ENCODE data around the gene PLXNA4. TPM values are rescaled to one million over a fixed set of nuclear protein-coding genes. Genes with fewer than 3 reads are reported as not detected.

PLXNA4 gene
- total RNA-seq, 1 donor from 2014 or later = 3.3 TPM

GRCh38 chr7:132541656-132542055 is 34.6 kb downstream of the PLXNA4 start:
- H3K4me2 ChIP-seq (ENCODE audit: low read length) = no peak overlapping the region
- no peak for DNase-seq (ENCODE audit: low read depth)
- no peak for FAIRE-seq

DNA sequence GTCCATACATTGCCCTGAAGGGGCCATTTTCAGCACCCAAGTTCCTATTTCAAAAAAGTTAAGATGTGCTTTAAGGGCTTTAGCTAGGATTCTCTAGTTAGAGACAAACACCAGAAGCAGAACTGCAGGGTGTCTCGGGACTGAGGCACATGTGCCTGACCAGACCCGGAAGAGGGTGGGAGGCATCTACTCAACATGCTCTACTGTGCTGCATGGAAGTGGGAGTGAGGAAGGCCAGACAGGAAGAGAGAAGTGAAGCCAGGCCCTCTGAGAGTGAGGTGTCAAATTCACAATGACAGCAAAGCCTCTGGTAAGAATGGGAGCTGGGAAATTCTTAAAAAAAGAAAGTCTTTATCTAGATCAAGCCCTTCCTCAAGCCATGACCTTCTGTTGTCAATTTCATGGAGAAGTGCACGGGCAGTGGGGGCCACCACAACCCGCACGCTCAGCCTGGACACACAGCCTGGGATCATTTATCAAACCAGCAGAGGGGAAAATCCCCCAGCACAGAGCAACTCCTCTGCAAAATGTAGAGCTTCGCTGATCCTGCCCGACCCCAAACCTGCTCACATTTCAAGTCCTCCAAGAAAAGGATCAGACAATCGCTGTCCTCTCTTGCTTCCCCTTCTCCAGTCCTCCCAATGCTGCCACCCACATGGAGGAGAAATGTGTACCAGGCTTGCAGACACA is 38.7 kb downstream of the PLXNA4 start:
- Histone ChIP-seq H3K4me2 (ENCODE audit: low read length) (no peak overlapping the region), H3K36me3 (ENCODE audit: insufficient read depth, low read length) (no peaks in the 10 kb centered on the region), H4K20me1 (ENCODE audit: insufficient read depth, low read length) (no peaks in the 10 kb centered on the region), H3K27me3 (ENCODE audit: insufficient read depth, low read length) (no peaks in the 10 kb centered on the region), H3K9me3 (ENCODE audit: insufficient read depth, low read depth, low read length) (peaks cover 2% of the 10 kb centered on the region), H3K9ac (ENCODE audit: low read length) (no peak overlapping the region), H3K79me2 (ENCODE audit: insufficient read depth, low read length) (no peaks in the 10 kb centered on the region), H3K27ac (ENCODE audit: low read depth, low read length) (no peak overlapping the region), H3K4me1 (ENCODE audit: insufficient read depth, low read length) (peaks cover 13% of the 10 kb centered on the region), H2AFZ (ENCODE audit: low read depth, low read length) (no peak overlapping the region), H3K4me3 (ENCODE audit: insufficient read depth, low read depth, low read length) (no peak overlapping the region)
- H3K4me3 Mint-ChIP-seq (ENCODE audit: unreplicated experiment) = no peak overlapping the region
- H3K36me3 Mint-ChIP-seq (ENCODE audit: low read depth, unreplicated experiment) = no peaks in the 10 kb centered on the region
- FAIRE-seq = no peak
- no peak for DNase-seq (ENCODE audit: low read depth)
- TF ChIP-seq CTCF (IDR thresholded peaks at IDR 0.05; ENCODE audit: insufficient read depth, low read depth, low read length) (no peak), EZH2 (IDR thresholded peaks at IDR 0.05; ENCODE audit: insufficient read depth, low read length) (no peak)
- no peaks in the 10 kb centered on the region for H3K9me3 Mint-ChIP-seq (ENCODE audit: unreplicated experiment)
- peaks cover 20% of the 10 kb centered on the region for H3K27me3 Mint-ChIP-seq (ENCODE audit: low read depth, unreplicated experiment)
- H3K27ac Mint-ChIP-seq (ENCODE audit: unreplicated experiment) = no peak overlapping the region
- H3K4me1 Mint-ChIP-seq (ENCODE audit: low read depth, unreplicated experiment) = peaks cover 9% of the 10 kb centered on the region

More at GRCh38 chr7:132541656-132542055, 34.6 kb downstream of the PLXNA4 start:
- Mint-ChIP-seq H3K27ac (ENCODE audit: unreplicated experiment) (no peak overlapping the region), H3K4me1 (ENCODE audit: low read depth, unreplicated experiment) (peaks cover 7% of the 10 kb centered on the region), H3K27me3 (ENCODE audit: low read depth, unreplicated experiment) (peaks cover 10% of the 10 kb centered on the region), H3K4me3 (ENCODE audit: unreplicated experiment) (no peak overlapping the region), H3K9me3 (ENCODE audit: unreplicated experiment) (no peaks in the 10 kb centered on the region), H3K36me3 (ENCODE audit: low read depth, unreplicated experiment) (peaks cover 5% of the 10 kb centered on the region)
- Histone ChIP-seq H4K20me1 (ENCODE audit: insufficient read depth, low read length) (no peaks in the 10 kb centered on the region), H2AFZ (ENCODE audit: low read depth, low read length) (no peak overlapping the region), H3K79me2 (ENCODE audit: insufficient read depth, low read length) (no peaks in the 10 kb centered on the region), H3K36me3 (ENCODE audit: insufficient read depth, low read length) (no peaks in the 10 kb centered on the region), H3K4me3 (ENCODE audit: insufficient read depth, low read depth, low read length) (no peak overlapping the region), H3K4me1 (ENCODE audit: insufficient read depth, low read length) (peaks cover 20% of the 10 kb centered on the region), H3K27me3 (ENCODE audit: insufficient read depth, low read length) (no peaks in the 10 kb centered on the region), H3K27ac (ENCODE audit: low read depth, low read length) (no peak overlapping the region), H3K9ac (ENCODE audit: low read length) (no peak overlapping the region), H3K9me3 (ENCODE audit: insufficient read depth, low read depth, low read length) (peaks cover 2% of the 10 kb centered on the region)
- TF ChIP-seq CTCF (IDR thresholded peaks at IDR 0.05; ENCODE audit: insufficient read depth, low read depth, low read length) (no peak), EZH2 (IDR thresholded peaks at IDR 0.05; ENCODE audit: insufficient read depth, low read length) (no peak)

Measured in astrocyte (in vitro differentiated cells and primary cell).